Colonic mucosa (tissue), 4 donors: ENCODE results near the gene TAGLN2. TPM values are rescaled to one million over a fixed set of nuclear protein-coding genes. Genes with fewer than 3 reads are reported as not detected.

ENCODE experiments used
- DNase-seq: peaks from one replicate; pipeline ENCODE4 v3.0.0-alpha.2; 2020
- H3K27ac ChIP-seq: fragments of 200-600 bp; one replicate; pipeline ENCODE4 v1.8.0; 2021
- H3K27me3 ChIP-seq: fragments of 200-600 bp; one replicate; pipeline ENCODE4 v1.8.0; 2021
- H3K36me3 ChIP-seq: fragments of 200-600 bp; one replicate; pipeline ENCODE4 v1.8.0; 2021
- H3K4me1 ChIP-seq: fragments of 200-600 bp; one replicate; pipeline ENCODE4 v1.8.0; 2021; ENCODE audit warnings: mild to moderate bottlenecking
- H3K4me3 ChIP-seq: fragments of 200-600 bp; one replicate; pipeline ENCODE4 v1.8.0; 2021
- H3K9ac ChIP-seq, 2 donors: one replicate each; pipeline ENCODE4 v1.7.0; 2013; ENCODE audit warnings: control low read depth in 2 of 2, low read depth in 2 of 2, low read length in 2 of 2
- H3K9me3 ChIP-seq: fragments of 200-600 bp; one replicate; pipeline ENCODE4 v1.8.0; 2021
- CTCF ChIP-seq: fragments of 200-600 bp; IDR thresholded peaks from one replicate; pipeline ENCODE4 v1.8.0; 2022; ENCODE audit warnings: antibody characterized with exemption, mild to moderate bottlenecking
- intact Hi-C: fragments of 100-400 bp; cut with DNase I; formaldehyde crosslinking; loops from one replicate; pipeline ENCODE4 v1.14.1; 2022
- total RNA-seq, 2 donors: library from RNA; stranded (reverse); fragmentation: NEBNext Ultra II Directional in 1 of 2; extraction: Animal tissue kit (Norgen Biotek cat#: 25700) in 1 of 2; gene quantifications; one replicate each; pipeline ENCODE4 v1.2.1, GENCODE V29; 2021
- donor health status: healthy.
- donor health status: DM: no; HTN: no; CAD: no.
- donor health status: DM: no; HTN: no; CAD: no.

Gene TAGLN2
- total RNA-seq, 2 donors from 2014 or later: 354 to 515 TPM

- no peaks in the 10 kb centered on the region for H3K4me1 ChIP-seq
- peak overlapping the region; percentile 99 for H3K9ac ChIP-seq
- peaks cover 11% of the 10 kb centered on the region for H3K36me3 ChIP-seq
Measured at GRCh38 chr1:159924025-159924790, 1.1 kb downstream of the TAGLN2 start.

GRCh38 chr1:159923203-159924024 is 1.9 kb downstream of the TAGLN2 start:
- Histone ChIP-seq H3K4me1 (no peaks in the 10 kb centered on the region), H3K27ac (peak overlapping the region; percentile 92), H3K4me3 (peak overlapping the region; percentile 68), H3K9ac (peak overlapping the region; percentile 99), H3K9me3 (no peaks in the 10 kb centered on the region), H3K36me3 (peaks cover 18% of the 10 kb centered on the region), H3K27me3 (no peaks in the 10 kb centered on the region)
- TF ChIP-seq CTCF: no peak
- peak; percentile 94 for DNase-seq
- intact Hi-C loops: no loop called here

More at GRCh38 chr1:159924025-159924790, 1.1 kb downstream of the TAGLN2 start:
- H3K27ac ChIP-seq: peak overlapping the region; percentile 92
- intact Hi-C loops: no loop called here
- H3K27me3 ChIP-seq: no peaks in the 10 kb centered on the region
- TF ChIP-seq CTCF: no peak
- H3K9me3 ChIP-seq: no peaks in the 10 kb centered on the region
- peak; percentile 90 for DNase-seq
- H3K4me3 ChIP-seq: peak overlapping the region; percentile 68

GRCh38 chr1:159922511-159923202 is 2.6 kb downstream of the TAGLN2 start:
- Histone ChIP-seq H3K27me3 (no peaks in the 10 kb centered on the region), H3K4me1 (no peaks in the 10 kb centered on the region), H3K9me3 (no peaks in the 10 kb centered on the region), H3K27ac (peak overlapping the region; percentile 92), H3K9ac (peak overlapping the region; percentile 99), H3K36me3 (peaks cover 19% of the 10 kb centered on the region), H3K4me3 (peak overlapping the region; percentile 68)
- TF ChIP-seq CTCF: no peak
- DNase-seq: peak; percentile 69
- intact Hi-C loops: no loop called here

GRCh38 chr1:159921700-159922504 is 3.4 kb downstream of the TAGLN2 start:
- intact Hi-C loops: no loop called here
- peak overlapping the region; percentile 99 for H3K9ac ChIP-seq
- TF ChIP-seq CTCF: no peak

More at GRCh38 chr1:159921700-159922504, 3.4 kb downstream of the TAGLN2 start:
- Histone ChIP-seq H3K4me1 (no peaks in the 10 kb centered on the region), H3K4me3 (peak overlapping the region; percentile 68), H3K27ac (peak overlapping the region; percentile 92), H3K36me3 (peaks cover 19% of the 10 kb centered on the region), H3K27me3 (no peaks in the 10 kb centered on the region), H3K9me3 (no peaks in the 10 kb centered on the region)
- DNase-seq: no peak
